K562 (cell line): ENCODE data around the gene NUDT1.

Experiments used
- MTA2 ChIP-seq: fragments of 450-650 bp; IDR thresholded peaks from 2 replicates; pipeline ENCODE4 v1.6.1; 2016; ENCODE audit warnings: low read depth
- NFATC3 ChIP-seq: fragments of 450-650 bp; IDR thresholded peaks from 2 replicates; pipeline ENCODE4 v1.6.1; 2017; ENCODE audit warnings: mild to moderate bottlenecking
- POLR2AphosphoS5 ChIP-seq: IDR thresholded peaks from 2 replicates; pipeline ENCODE4 v1.6.1; 2011; ENCODE audit warnings: mild to moderate bottlenecking, low read depth, low read length, moderate library complexity; ENCODE audit not compliant: control insufficient read depth, insufficient read depth
- STAT5B ChIP-seq: fragments of 250-450 bp; sonication (Bioruptor Pico); IDR thresholded peaks from 2 replicates; pipeline ENCODE4 v1.8.0; 2021; ENCODE audit warnings: mild to moderate bottlenecking, inconsistent platforms
- ZNF274 ChIP-seq: IDR thresholded peaks from 2 replicates; pipeline ENCODE4 v1.6.1; 2011; ENCODE audit warnings: low read depth, mild to moderate bottlenecking, low read length, moderate library complexity, borderline replicate concordance
- ZNF444 ChIP-seq: fragments of 250-450 bp; sonication (Bioruptor Pico); IDR thresholded peaks from 2 replicates; pipeline ENCODE4 v1.4.0; 2020; ENCODE audit warnings: mild to moderate bottlenecking, moderate library complexity
- TF ChIP-seq, protein P1 (sequence below): fragments of 450-650 bp; IDR thresholded peaks from 2 replicates; pipeline ENCODE4 v1.6.1; 2016; ENCODE audit warnings: borderline replicate concordance

DNA sequence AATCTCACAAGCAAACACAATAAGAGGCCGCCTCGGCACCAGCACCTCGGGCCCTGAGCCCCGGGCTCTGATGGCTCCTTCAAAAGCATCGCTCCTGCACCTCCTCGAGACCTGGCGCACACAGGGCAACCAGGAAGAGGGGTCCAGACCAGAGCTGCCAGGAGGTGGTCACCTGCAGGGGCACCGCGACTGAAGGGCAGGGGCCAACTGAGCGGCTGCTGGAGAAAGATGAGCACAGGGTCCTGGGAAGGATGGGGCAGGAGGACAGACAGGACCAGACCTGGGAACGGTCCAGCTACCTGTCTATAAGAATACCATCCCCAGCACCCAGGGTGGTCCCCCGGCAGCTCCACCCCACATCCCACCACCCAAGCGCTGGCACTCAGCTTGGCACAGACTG is 30.1 kb upstream of the NUDT1 start:
- TF ChIP-seq, protein P1, sequence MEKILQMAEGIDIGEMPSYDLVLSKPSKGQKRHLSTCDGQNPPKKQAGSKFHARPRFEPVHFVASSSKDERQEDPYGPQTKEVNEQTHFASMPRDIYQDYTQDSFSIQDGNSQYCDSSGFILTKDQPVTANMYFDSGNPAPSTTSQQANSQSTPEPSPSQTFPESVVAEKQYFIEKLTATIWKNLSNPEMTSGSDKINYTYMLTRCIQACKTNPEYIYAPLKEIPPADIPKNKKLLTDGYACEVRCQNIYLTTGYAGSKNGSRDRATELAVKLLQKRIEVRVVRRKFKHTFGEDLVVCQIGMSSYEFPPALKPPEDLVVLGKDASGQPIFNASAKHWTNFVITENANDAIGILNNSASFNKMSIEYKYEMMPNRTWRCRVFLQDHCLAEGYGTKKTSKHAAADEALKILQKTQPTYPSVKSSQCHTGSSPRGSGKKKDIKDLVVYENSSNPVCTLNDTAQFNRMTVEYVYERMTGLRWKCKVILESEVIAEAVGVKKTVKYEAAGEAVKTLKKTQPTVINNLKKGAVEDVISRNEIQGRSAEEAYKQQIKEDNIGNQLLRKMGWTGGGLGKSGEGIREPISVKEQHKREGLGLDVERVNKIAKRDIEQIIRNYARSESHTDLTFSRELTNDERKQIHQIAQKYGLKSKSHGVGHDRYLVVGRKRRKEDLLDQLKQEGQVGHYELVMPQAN = no peak
- no peak for TF ChIP-seq POLR2AphosphoS5
- no peak for TF ChIP-seq ZNF444
- no peak for TF ChIP-seq NFATC3
- TF ChIP-seq ZNF274 = no peak
- no peak for TF ChIP-seq STAT5B (CRISPR knock-in tag)
- no peak for TF ChIP-seq MTA2
